OCI-LY1 (cell line): ENCODE results near the gene PTPRN2.

ENCODE experiments used
- H2AFZ ChIP-seq: fragments of 200-600 bp; sonication (generic), shearing (Covaris generic); 2 replicates; pipeline ENCODE4 v1.6.0; 2014; ENCODE audit warnings: antibody characterized with exemption, mild to moderate bottlenecking, low read length
- H3F3A ChIP-seq: fragments of 200-600 bp; sonication (generic), shearing (Covaris generic); 2 replicates; pipeline ENCODE4 v1.6.0; 2014; ENCODE audit warnings: mild to moderate bottlenecking, antibody characterized with exemption, low read length, moderate library complexity; ENCODE audit not compliant: insufficient read depth
- H3K27ac ChIP-seq: fragments of 200-600 bp; sonication (generic); 2 replicates; pipeline ENCODE4 v1.5.1; 2014; ENCODE audit warnings: low read length, mixed run types, mild to moderate bottlenecking, low read depth; ENCODE audit not compliant: poor library complexity, severe bottlenecking
- H3K27me3 ChIP-seq: fragments of 200-600 bp; sonication (generic); 2 replicates; pipeline ENCODE4 v1.6.0; 2014; ENCODE audit warnings: antibody characterized with exemption, mild to moderate bottlenecking, low read length, moderate library complexity; ENCODE audit not compliant: insufficient read depth
- H3K36me3 ChIP-seq: fragments of 200-600 bp; sonication (generic); 2 replicates; pipeline ENCODE4 v1.6.1; 2014; ENCODE audit warnings: mild to moderate bottlenecking, antibody characterized with exemption, low read length, moderate library complexity, mixed read lengths; ENCODE audit not compliant: insufficient read depth
- H3K4me1 ChIP-seq: fragments of 200-600 bp; sonication (generic); 2 replicates; pipeline ENCODE4 v1.5.1; 2014; ENCODE audit warnings: mild to moderate bottlenecking, low read length, moderate library complexity; ENCODE audit not compliant: insufficient read depth, severe bottlenecking
- H3K4me2 ChIP-seq: fragments of 200-600 bp; sonication (generic), shearing (Covaris generic); 2 replicates; pipeline ENCODE4 v1.6.1; 2014; ENCODE audit warnings: low read length
- H3K4me3 ChIP-seq: fragments of 200-600 bp; sonication (generic); 2 replicates; pipeline ENCODE4 v1.5.1; 2014; ENCODE audit warnings: low read length, low read depth, mild to moderate bottlenecking, mixed read lengths; ENCODE audit not compliant: poor library complexity, severe bottlenecking
- H3K79me2 ChIP-seq: fragments of 200-600 bp; shearing (Covaris generic); 2 replicates; pipeline ENCODE4 v1.6.1; 2016; ENCODE audit warnings: mixed run types, low read length, mixed read lengths; ENCODE audit not compliant: insufficient read depth
- H3K9ac ChIP-seq: fragments of 200-600 bp; sonication (generic), shearing (Covaris generic); 2 replicates; pipeline ENCODE4 v1.6.1; 2014; ENCODE audit warnings: mild to moderate bottlenecking, low read length, mixed read lengths
- H3K9me2 ChIP-seq: fragments of 200-600 bp; sonication (generic), shearing (Covaris generic); 2 replicates; pipeline ENCODE4 v1.6.1; 2014; ENCODE audit warnings: low read depth, mild to moderate bottlenecking, low read length, mixed read lengths
- H3K9me3 ChIP-seq: fragments of 200-600 bp; shearing (Covaris generic); 2 replicates; pipeline ENCODE4 v1.6.1; 2014; ENCODE audit warnings: low read length, mixed read lengths
- H4K20me1 ChIP-seq: fragments of 200-600 bp; sonication (generic), shearing (Covaris generic); 2 replicates; pipeline ENCODE4 v1.6.0; 2016; ENCODE audit warnings: mild to moderate bottlenecking, low read length; ENCODE audit not compliant: insufficient read depth
- CTCF ChIP-seq: fragments of 200-600 bp; sonication (generic), shearing (Covaris generic); IDR thresholded peaks from 2 replicates; pipeline ENCODE4 v1.5.1; 2017; ENCODE audit warnings: mild to moderate bottlenecking, antibody characterized with exemption, low read length, moderate library complexity, mixed read lengths
- EZH2 ChIP-seq: fragments of 200-600 bp; sonication (generic), shearing (Covaris generic); IDR thresholded peaks from 2 replicates; pipeline ENCODE4 v1.8.0; 2017; ENCODE audit warnings: borderline replicate concordance, mixed run types, mild to moderate bottlenecking, antibody characterized with exemption, low read length, moderate library complexity, mixed read lengths

Gene PTPRN2

GRCh38 chr7:158517571-158517970 is 70.1 kb downstream of the PTPRN2 start:
- Histone ChIP-seq H3F3A (no peaks in the 10 kb centered on the region), H4K20me1 (no peaks in the 10 kb centered on the region), H2AFZ (no peak overlapping the region), H3K27me3 (peaks cover 22% of the 10 kb centered on the region; the same call in 1 of the 2 replicates), H3K9me3 (0 out of 2 replicates have a peak, but pooled peaks cover under 1% of the 10 kb centered on the region), H3K27ac (no peak overlapping the region), H3K9me2 (no peaks in the 10 kb centered on the region), H3K79me2 (no peaks in the 10 kb centered on the region), H3K9ac (no peak overlapping the region), H3K36me3 (no peaks in the 10 kb centered on the region; the same call in 1 of the 2 replicates), H3K4me2 (no peak overlapping the region), H3K4me3 (no peak overlapping the region), H3K4me1 (no peaks in the 10 kb centered on the region)
- TF ChIP-seq EZH2: no peak

- H3K27me3 ChIP-seq: peaks cover 22% of the 10 kb centered on the region; the same call in 1 of the 2 replicates
Measured at GRCh38 chr7:158517072-158517471, 70.6 kb downstream of the PTPRN2 start.

GRCh38 chr7:158516524-158516923 is 71.1 kb downstream of the PTPRN2 start:
- H2AFZ ChIP-seq: no peak overlapping the region
- H4K20me1 ChIP-seq: no peaks in the 10 kb centered on the region
- H3K9ac ChIP-seq: no peak overlapping the region
- TF ChIP-seq CTCF (no peak), EZH2 (no peak)
- peaks cover 9% of the 10 kb centered on the region for H3K9me3 ChIP-seq
- no peaks in the 10 kb centered on the region for H3K4me1 ChIP-seq
- H3K4me2 ChIP-seq: no peak overlapping the region
- H3K9me2 ChIP-seq: no peaks in the 10 kb centered on the region
- H3K4me3 ChIP-seq: no peak overlapping the region
- no peak overlapping the region for H3K27ac ChIP-seq
- peaks cover 7% of the 10 kb centered on the region; the same call in 1 of the 2 replicates for H3K36me3 ChIP-seq
- H3F3A ChIP-seq: no peaks in the 10 kb centered on the region
- no peaks in the 10 kb centered on the region for H3K79me2 ChIP-seq
- peaks cover 28% of the 10 kb centered on the region; the same call in 1 of the 2 replicates for H3K27me3 ChIP-seq

More at GRCh38 chr7:158517072-158517471, 70.6 kb downstream of the PTPRN2 start:
- TF ChIP-seq EZH2 (no peak), CTCF (no peak)
- Histone ChIP-seq H3K79me2 (no peaks in the 10 kb centered on the region), H3K36me3 (peaks cover 2% of the 10 kb centered on the region; the same call in 1 of the 2 replicates), H3K9ac (no peak overlapping the region), H3K9me2 (no peaks in the 10 kb centered on the region), H3K27ac (no peak overlapping the region), H3F3A (no peaks in the 10 kb centered on the region), H4K20me1 (no peaks in the 10 kb centered on the region), H3K4me3 (no peak overlapping the region), H3K9me3 (peaks cover 3% of the 10 kb centered on the region), H3K4me1 (no peaks in the 10 kb centered on the region), H2AFZ (no peak overlapping the region), H3K4me2 (no peak overlapping the region)

- H2AFZ ChIP-seq: no peak overlapping the region
- TF ChIP-seq EZH2: no peak
- no peak for TF ChIP-seq CTCF
- H3K9ac ChIP-seq: no peak overlapping the region
- H3K27me3 ChIP-seq: peaks cover 22% of the 10 kb centered on the region; the same call in 1 of the 2 replicates
- no peaks in the 10 kb centered on the region for H3K9me2 ChIP-seq
- H3K4me3 ChIP-seq: no peak overlapping the region
- H3K4me1 ChIP-seq: no peaks in the 10 kb centered on the region
- H3K36me3 ChIP-seq: peaks cover 8% of the 10 kb centered on the region; the same call in 1 of the 2 replicates
- H3F3A ChIP-seq: no peaks in the 10 kb centered on the region
- no peaks in the 10 kb centered on the region for H3K79me2 ChIP-seq
- H3K9me3 ChIP-seq: peaks cover 15% of the 10 kb centered on the region
- H3K4me2 ChIP-seq: no peak overlapping the region
- no peak overlapping the region for H3K27ac ChIP-seq
- H4K20me1 ChIP-seq: no peaks in the 10 kb centered on the region
Measured at GRCh38 chr7:158512869-158513268, 74.8 kb downstream of the PTPRN2 start.
